ENCODE results near the gene LRRK1.

LRRK1 gene

DNA sequence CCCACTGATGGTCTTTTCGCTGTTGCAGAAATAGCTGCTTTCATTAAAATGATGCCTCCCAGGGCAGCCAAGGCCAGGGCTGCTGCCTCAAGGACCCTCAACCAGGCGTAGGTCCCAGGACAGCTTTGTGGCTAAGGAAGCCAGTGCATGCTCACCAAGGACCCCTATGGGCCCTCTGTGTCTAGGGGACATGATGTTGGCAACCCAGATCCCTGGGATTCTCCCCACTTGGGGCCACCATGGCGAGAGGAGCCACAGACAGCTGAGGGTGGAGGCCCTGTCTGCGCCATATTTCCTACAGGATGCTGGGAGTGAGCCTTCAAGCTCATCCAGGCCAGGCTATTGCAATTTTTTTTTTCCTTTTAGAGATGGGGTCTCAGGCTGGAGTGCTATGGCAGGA lies 195.5 kb downstream of the LRRK1 start:
- no peak for DNase-seq (ENCODE audit: low spot score)

DNA sequence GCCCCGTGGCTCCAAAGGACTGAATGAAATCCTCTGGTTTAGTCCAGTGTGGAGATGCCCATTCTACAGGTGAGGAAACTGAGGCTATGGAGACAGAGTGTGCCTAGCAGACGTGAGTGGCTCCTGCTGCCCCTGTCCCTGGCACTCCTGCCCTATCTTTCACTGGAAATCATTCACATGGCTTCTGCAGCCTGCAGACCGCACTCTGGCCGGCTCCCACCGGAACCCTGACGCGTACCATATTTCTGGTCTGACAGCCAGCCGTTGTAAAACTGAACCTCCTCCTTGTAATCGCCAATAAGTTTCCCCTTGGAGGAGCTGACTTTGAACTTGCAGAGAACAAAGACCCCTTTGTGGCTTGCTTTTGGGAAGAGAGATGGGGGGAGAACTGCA lies 196.2 kb downstream of the LRRK1 start:
- DNase-seq (ENCODE audit: low spot score), result no peak

DNA sequence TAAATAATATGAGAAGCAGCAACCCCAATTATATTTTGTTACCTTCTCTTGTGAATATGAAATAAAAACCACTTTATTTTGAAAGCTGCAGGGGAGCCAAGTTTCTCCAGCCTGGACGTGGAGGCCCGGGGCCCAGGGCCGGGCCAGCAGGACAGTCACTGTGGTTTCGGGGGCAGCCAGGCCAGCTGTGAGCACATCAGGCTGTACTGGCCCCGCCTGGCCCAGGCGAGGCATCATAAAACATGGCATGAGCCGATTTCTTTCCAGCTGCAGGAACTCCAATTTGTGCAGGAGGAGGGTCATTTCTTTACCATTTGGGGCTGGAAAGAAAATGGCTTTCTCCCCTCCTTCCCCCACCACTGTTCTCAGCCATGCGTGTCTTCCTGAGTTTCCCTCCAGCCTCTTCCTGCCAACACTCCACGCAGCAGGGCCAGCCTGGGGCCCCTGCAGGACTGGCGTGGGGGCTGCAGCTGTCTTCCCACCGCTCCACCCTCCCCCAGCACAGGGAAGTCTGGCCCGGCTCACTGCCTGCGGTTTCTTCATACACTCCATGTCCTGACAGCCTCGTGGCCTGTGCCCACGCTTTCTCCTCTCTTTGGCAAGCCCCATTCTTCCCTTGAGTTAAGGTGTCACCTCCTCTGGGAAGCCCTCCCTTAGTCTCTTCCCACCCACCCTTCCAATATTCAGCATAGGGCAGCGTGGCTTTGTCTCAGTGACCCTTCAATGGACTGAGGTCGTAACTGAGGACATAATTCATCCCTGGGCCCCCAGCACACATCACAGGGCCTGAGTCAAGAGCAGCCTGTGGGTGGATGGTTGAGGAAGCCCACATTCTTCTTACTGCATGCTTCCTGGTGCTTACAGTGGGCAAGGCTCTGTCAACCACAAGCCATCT lies 196.9 kb downstream of the LRRK1 start:
- DNase-seq (ENCODE audit: low spot score), result no peak

DNA sequence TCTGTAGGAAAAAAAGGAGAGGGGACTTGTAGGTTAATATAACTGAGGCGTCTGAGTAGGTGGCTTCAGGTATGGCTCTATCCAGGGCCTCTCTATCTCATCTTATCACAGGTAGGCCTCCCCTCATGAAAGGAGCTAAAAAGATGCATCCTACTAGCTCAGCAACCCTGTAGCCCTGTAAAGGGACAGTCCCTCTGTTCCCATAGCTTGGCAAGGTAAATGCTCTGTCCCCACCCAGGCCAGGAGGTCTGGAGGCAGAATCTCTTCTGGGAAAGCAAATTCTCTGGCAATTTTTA lies 197.5 kb downstream of the LRRK1 start:
- DNase-seq (ENCODE audit: low spot score), result no peak

DNA sequence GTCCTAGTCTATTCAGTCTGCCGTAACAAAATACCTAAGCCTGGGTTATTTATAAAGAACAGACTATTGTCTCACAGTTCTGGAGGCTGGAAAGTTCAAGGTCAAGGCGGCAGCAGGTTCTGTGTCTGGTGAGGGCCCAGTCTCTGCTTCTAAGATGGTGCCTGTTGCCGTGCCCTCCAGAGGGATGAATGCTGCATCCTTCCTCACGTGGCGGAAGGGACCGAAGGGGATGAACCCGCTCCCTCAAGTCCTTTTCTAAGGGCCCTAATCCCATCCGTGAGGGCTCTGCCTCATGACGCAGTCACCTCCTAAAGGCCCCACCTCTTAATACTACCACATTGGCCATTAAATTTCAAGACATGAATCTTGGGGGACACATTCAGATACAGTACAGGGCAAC lies 199.0 kb downstream of the LRRK1 start:
- DNase-seq (ENCODE audit: low spot score), result no peak

DNA sequence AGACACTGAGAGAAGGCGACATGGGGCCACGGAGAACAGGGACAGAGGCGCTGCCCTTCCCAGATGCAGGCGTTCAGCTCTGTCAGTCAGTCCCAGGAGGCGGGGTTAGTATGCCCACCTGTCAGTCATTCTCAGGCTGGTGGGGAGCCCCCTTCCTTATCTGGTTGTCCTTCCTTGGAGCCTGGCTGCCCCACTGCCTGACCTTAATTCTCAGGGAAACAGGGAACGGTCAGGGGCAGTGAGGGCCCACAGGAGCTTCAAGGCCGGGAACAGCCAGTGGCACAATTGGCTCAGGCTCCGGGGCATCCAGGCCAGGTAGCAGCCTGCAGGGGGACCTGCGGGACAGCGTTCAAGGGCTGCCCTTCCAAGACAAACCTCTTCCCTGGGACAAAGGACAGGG lies 199.5 kb downstream of the LRRK1 start:
- DNase-seq (ENCODE audit: low spot score), result no peak

DNA sequence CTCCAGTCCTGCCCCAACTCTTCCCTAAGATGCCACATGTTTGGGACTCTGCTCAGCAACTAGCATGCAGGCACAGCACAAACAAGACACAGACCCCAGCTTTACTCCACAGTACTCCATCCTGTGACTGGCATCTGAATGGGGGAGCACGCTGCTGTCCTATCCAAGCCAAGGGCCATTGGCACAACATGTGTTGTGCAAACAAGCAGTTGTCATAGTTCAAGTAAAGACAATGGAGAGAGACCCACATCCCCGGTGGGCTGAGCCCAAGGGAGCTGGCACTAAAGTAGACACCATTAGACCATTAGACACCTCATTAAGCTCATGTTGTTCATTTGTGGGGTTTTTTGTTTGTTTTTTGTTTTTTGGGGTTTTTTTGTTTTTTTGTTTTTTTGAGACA lies 200.0 kb downstream of the LRRK1 start:
- DNase-seq (ENCODE audit: low spot score), result no peak

Data from HuH-7 (cell line).